ENCODE data around the gene RALB.

DNA sequence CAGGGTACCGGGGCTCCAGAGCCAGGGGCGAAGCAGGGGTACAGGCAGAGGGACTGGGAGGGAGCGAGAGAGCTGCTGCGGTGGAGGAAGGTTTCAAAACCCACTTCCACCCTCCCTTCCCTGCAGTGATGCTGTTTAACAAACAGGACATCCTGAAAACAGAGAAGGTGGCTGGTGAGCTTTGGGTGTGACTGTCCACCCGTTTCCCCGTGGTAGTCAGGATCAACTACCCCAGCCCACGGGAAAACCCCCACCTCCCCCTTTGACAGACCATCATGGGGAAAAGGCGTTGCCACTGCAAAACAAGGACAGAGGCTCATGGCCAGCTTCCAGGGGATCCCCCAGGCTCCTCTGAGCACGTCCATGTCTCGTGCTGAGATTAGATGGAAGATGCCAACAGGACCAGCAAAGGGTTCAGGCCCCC lies 42.4 kb upstream of the RALB start:
- TF ChIP-seq ESRRA (IDR thresholded peaks at IDR 0.05; ENCODE audit: borderline replicate concordance, low read length), result no peak
- no peak for TF ChIP-seq CEBPB (IDR thresholded peaks at IDR 0.05)
- TF ChIP-seq, protein P1, sequence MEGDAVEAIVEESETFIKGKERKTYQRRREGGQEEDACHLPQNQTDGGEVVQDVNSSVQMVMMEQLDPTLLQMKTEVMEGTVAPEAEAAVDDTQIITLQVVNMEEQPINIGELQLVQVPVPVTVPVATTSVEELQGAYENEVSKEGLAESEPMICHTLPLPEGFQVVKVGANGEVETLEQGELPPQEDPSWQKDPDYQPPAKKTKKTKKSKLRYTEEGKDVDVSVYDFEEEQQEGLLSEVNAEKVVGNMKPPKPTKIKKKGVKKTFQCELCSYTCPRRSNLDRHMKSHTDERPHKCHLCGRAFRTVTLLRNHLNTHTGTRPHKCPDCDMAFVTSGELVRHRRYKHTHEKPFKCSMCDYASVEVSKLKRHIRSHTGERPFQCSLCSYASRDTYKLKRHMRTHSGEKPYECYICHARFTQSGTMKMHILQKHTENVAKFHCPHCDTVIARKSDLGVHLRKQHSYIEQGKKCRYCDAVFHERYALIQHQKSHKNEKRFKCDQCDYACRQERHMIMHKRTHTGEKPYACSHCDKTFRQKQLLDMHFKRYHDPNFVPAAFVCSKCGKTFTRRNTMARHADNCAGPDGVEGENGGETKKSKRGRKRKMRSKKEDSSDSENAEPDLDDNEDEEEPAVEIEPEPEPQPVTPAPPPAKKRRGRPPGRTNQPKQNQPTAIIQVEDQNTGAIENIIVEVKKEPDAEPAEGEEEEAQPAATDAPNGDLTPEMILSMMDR (IDR thresholded peaks at IDR 0.05), result no peak
- no peak for TF ChIP-seq POLR2A (IDR thresholded peaks at IDR 0.05; ENCODE audit: low read length)
- TF ChIP-seq, protein P2, sequence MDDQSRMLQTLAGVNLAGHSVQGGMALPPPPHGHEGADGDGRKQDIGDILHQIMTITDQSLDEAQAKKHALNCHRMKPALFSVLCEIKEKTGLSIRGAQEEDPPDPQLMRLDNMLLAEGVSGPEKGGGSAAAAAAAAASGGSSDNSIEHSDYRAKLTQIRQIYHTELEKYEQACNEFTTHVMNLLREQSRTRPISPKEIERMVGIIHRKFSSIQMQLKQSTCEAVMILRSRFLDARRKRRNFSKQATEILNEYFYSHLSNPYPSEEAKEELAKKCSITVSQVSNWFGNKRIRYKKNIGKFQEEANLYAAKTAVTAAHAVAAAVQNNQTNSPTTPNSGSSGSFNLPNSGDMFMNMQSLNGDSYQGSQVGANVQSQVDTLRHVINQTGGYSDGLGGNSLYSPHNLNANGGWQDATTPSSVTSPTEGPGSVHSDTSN (IDR thresholded peaks at IDR 0.05), result no peak

Measured in A549 (cell line).